ENCODE results near the gene HAND2.

HAND2 gene

GRCh38 chr4:173546776-173547175, 16.7 kb upstream of the HAND2 start:
- TF ChIP-seq CTCF (IDR thresholded peaks at IDR 0.05), result no peak
- TF ChIP-seq ZFX (IDR thresholded peaks at IDR 0.05; ENCODE audit: borderline replicate concordance), result no peak
- H3K27ac ChIP-seq, result no peak overlapping the region

- no peak overlapping the region for H3K27ac ChIP-seq
- TF ChIP-seq ZFX (IDR thresholded peaks at IDR 0.05; ENCODE audit: borderline replicate concordance) (no peak), CTCF (IDR thresholded peaks at IDR 0.05) (no peak)
Observed at GRCh38 chr4:173545440-173545839, 15.4 kb upstream of the HAND2 start.

- TF ChIP-seq ZFX (IDR thresholded peaks at IDR 0.05; ENCODE audit: borderline replicate concordance), result no peak
- no peak for TF ChIP-seq CTCF (IDR thresholded peaks at IDR 0.05)
- no peak overlapping the region for H3K27ac ChIP-seq
Observed at GRCh38 chr4:173543266-173543665, 13.2 kb upstream of the HAND2 start.

- TF ChIP-seq ZFX (IDR thresholded peaks at IDR 0.05; ENCODE audit: borderline replicate concordance), result no peak
- TF ChIP-seq CTCF (IDR thresholded peaks at IDR 0.05), result no peak
- H3K27ac ChIP-seq, result no peak overlapping the region
Observed at GRCh38 chr4:173539986-173540385, 10.0 kb upstream of the HAND2 start.

GRCh38 chr4:173538909-173539445, 8.9 kb upstream of the HAND2 start:
- no peak for TF ChIP-seq CTCF (IDR thresholded peaks at IDR 0.05)
- no peak for TF ChIP-seq ZFX (IDR thresholded peaks at IDR 0.05; ENCODE audit: borderline replicate concordance)
- H3K27ac ChIP-seq, result no peak overlapping the region

- no peak for TF ChIP-seq ZFX (IDR thresholded peaks at IDR 0.05; ENCODE audit: borderline replicate concordance)
- no peak for TF ChIP-seq CTCF (IDR thresholded peaks at IDR 0.05)
- no peak overlapping the region for H3K27ac ChIP-seq
Observed at GRCh38 chr4:173538148-173538908, 8.3 kb upstream of the HAND2 start.

GRCh38 chr4:173537613-173538147, 7.7 kb upstream of the HAND2 start:
- H3K27ac ChIP-seq, result no peak overlapping the region

More at GRCh38 chr4:173537613-173538147, 7.7 kb upstream of the HAND2 start:
- TF ChIP-seq CTCF (IDR thresholded peaks at IDR 0.05), result no peak

Measured in 22Rv1 (cell line).